K562 (cell line): ENCODE results near the gene PFN3. TPM values are rescaled to one million over a fixed set of nuclear protein-coding genes. Genes with fewer than 3 reads are reported as not detected.

Experiments used
- ATF6 ChIP-seq: sonication (generic); formaldehyde crosslinking; IDR thresholded peaks from 2 replicates; pipeline ENCODE4 v1.4.0; 2020; ENCODE audit warnings: mild to moderate bottlenecking, missing genetic modification reagents
- JUN ChIP-seq, 2 experiments: sonication (generic) in 1 of 2; formaldehyde crosslinking in 1 of 2; IDR thresholded peaks; 2 replicates each; pipeline versions ENCODE4 v1.6.1 to v1.8.0; 2012 to 2022; ENCODE audit warnings: borderline replicate concordance in 2 of 2, mild to moderate bottlenecking in 2 of 2, improper control_type of control experiment in 1 of 2, low read depth in 1 of 2, low read length in 1 of 2, missing genetic modification reagents in 1 of 2
- NR0B1 ChIP-seq: fragments of 450-650 bp; IDR thresholded peaks from one replicate; pipeline ENCODE4 v1.6.1; 2018; ENCODE audit warnings: mild to moderate bottlenecking, moderate library complexity; ENCODE audit not compliant: partially characterized antibody
- PTBP1 ChIP-seq: fragments of 200-400 bp; formaldehyde crosslinking; IDR thresholded peaks from 2 replicates; pipeline ENCODE4 v1.6.1; 2017; ENCODE audit warnings: low read depth, low read length
- TARDBP ChIP-seq: fragments of 450-650 bp; IDR thresholded peaks from 2 replicates; pipeline ENCODE4 v1.6.1; 2016
- polyA plus RNA-seq, 8 experiments: library from polyadenylated mRNA; depleted of rRNA in 4 of 8; stranded (reverse) in 5 of 8; unstranded in 3 of 8; fragments of >200 nt; fragmentation: Nextera tagmentation in 2 of 8; fragmentation: Illumina TruSeq in 1 of 8; extraction: Ambion mirVana in 2 of 8; extraction: Trizol in 1 of 8; gene quantifications; 2 replicates each; pipeline versions ENCODE4 v1.2.1 to v1.2.3, GENCODE V29; 2011 to 2014; ENCODE audit warnings: inconsistent platforms in 1 of 8, missing spikeins in 1 of 8
- total RNA-seq, 7 experiments: library from RNA; depleted of rRNA in 6 of 7; stranded (reverse); fragments of >200 nt in 6 of 7; fragmentation: Illumina TruSeq in 2 of 7; extraction: Trizol in 2 of 7; gene quantifications; 2 replicates each; pipeline versions ENCODE4 v1.2.1 to v1.2.3, GENCODE V29; 2011 to 2021; ENCODE audit warnings: low replicate concordance in 1 of 7

Gene PFN3
- total and polyA plus RNA-seq, 9 of the 15 experiments (the other 6 are each of a cell fraction or from before 2014, with no cell fraction given), result not detected

GRCh38 chr5:177443144-177443983, 42.9 kb upstream of the PFN3 start (continued):
- TF ChIP-seq ATF6 (CRISPR knock-in tag), result no peak
- no peak for TF ChIP-seq NR0B1
- TF ChIP-seq PTBP1, result no peak
- no peak for TF ChIP-seq TARDBP
- TF ChIP-seq JUN (IDR thresholded peaks at IDR 0.05; ENCODE audit: borderline replicate concordance, low read depth, low read length), result no peak
- TF ChIP-seq JUN (CRISPR knock-in tag; IDR thresholded peaks at IDR 0.05; ENCODE audit: borderline replicate concordance), result no peak
- TF ChIP-seq, all 486 proteins: peak for 5
